Liver (tissue), 3 donors: ENCODE data around the gene RAX.

Experiments used
- EGR1 ChIP-seq, 2 donors: IDR thresholded peaks; 2 replicates each; pipeline ENCODE4 v1.6.1; 2016 to 2018; ENCODE audit warnings: antibody characterized with exemption in 2 of 2, low read depth in 2 of 2
- TF ChIP-seq, protein P1 (sequence below): fragments of 150-350 bp; IDR thresholded peaks from 2 replicates; pipeline ENCODE4 v1.5.1; 2017; ENCODE audit warnings: improper control_type of control experiment, low read depth, low read length; ENCODE audit not compliant: missing input control
- TF ChIP-seq, protein P2 (sequence below): IDR thresholded peaks from 2 replicates; pipeline ENCODE4 v1.6.1; 2016; ENCODE audit warnings: antibody characterized with exemption, mild to moderate bottlenecking
- donor health status: healthy.
- donor health status: healthy.

DNA sequence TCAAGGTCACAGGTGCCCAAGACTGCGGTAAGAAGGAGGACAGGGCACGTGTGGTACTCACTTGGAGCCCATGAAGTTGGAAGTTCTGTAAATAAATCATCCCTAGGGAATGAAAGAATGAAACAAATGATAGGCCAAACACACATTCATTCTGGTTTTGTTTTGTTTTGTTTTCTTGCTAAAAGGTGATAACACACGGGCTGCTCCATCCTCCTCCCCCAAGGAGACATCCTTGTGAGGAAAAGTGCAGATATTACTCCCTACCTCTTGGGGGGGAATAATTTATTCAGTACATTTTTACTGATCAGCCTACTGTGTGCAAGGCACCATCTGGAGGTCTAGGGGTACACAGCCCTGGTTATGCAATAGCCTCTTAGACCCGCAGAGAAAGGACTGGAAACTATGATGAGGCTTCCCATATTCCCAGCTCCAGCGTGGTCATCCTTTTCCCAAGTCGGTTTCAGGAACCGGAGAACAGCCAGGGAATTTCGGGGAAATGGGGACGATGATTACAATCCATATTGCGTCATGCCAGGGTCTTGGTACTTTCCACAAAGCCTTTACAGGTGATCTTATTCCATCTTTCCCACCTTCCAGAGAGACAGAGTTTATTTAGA, 6.3 kb downstream of the RAX start:
- TF ChIP-seq EGR1 (IDR thresholded peaks at IDR 0.05; ENCODE audit: low read depth in 2 of 2): no peak
- TF ChIP-seq, protein P1, sequence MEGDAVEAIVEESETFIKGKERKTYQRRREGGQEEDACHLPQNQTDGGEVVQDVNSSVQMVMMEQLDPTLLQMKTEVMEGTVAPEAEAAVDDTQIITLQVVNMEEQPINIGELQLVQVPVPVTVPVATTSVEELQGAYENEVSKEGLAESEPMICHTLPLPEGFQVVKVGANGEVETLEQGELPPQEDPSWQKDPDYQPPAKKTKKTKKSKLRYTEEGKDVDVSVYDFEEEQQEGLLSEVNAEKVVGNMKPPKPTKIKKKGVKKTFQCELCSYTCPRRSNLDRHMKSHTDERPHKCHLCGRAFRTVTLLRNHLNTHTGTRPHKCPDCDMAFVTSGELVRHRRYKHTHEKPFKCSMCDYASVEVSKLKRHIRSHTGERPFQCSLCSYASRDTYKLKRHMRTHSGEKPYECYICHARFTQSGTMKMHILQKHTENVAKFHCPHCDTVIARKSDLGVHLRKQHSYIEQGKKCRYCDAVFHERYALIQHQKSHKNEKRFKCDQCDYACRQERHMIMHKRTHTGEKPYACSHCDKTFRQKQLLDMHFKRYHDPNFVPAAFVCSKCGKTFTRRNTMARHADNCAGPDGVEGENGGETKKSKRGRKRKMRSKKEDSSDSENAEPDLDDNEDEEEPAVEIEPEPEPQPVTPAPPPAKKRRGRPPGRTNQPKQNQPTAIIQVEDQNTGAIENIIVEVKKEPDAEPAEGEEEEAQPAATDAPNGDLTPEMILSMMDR: no peak
- TF ChIP-seq, protein P2, sequence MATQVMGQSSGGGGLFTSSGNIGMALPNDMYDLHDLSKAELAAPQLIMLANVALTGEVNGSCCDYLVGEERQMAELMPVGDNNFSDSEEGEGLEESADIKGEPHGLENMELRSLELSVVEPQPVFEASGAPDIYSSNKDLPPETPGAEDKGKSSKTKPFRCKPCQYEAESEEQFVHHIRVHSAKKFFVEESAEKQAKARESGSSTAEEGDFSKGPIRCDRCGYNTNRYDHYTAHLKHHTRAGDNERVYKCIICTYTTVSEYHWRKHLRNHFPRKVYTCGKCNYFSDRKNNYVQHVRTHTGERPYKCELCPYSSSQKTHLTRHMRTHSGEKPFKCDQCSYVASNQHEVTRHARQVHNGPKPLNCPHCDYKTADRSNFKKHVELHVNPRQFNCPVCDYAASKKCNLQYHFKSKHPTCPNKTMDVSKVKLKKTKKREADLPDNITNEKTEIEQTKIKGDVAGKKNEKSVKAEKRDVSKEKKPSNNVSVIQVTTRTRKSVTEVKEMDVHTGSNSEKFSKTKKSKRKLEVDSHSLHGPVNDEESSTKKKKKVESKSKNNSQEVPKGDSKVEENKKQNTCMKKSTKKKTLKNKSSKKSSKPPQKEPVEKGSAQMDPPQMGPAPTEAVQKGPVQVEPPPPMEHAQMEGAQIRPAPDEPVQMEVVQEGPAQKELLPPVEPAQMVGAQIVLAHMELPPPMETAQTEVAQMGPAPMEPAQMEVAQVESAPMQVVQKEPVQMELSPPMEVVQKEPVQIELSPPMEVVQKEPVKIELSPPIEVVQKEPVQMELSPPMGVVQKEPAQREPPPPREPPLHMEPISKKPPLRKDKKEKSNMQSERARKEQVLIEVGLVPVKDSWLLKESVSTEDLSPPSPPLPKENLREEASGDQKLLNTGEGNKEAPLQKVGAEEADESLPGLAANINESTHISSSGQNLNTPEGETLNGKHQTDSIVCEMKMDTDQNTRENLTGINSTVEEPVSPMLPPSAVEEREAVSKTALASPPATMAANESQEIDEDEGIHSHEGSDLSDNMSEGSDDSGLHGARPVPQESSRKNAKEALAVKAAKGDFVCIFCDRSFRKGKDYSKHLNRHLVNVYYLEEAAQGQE: no peak
